Measurements from ENCODE around the gene TTC28. TPM values are rescaled to one million over a fixed set of nuclear protein-coding genes. Genes with fewer than 3 reads are reported as not detected.
A peak's percentile ranks its signal among the peaks of the same experiment; 100 is the strongest.

Gene TTC28
- total and polyA plus RNA-seq, 2 donors (not counting 1 experiment from before 2014, with no cell fraction given) = 8.2 to 31.4 TPM

- H4K20me1 ChIP-seq (ENCODE audit: control insufficient read depth, extremely low read depth, insufficient read depth, low read length) = no peaks in the 10 kb centered on the region
- no peaks in the 10 kb centered on the region for H3K36me3 ChIP-seq (ENCODE audit: control insufficient read depth, insufficient read depth, low read length)
- TF ChIP-seq EZH2 (IDR thresholded peaks at IDR 0.05; ENCODE audit: low read length, missing control alignments) (no peak), CTCF (conservative IDR thresholded peaks at IDR 0.05 in 1 of 2, IDR thresholded peaks at IDR 0.05 in 1 of 2; ENCODE audit: low read depth in 1 of 2, low read length in 2 of 2) (no peak)
- H3K79me2 ChIP-seq (ENCODE audit: control insufficient read depth, insufficient read depth, low read length) = no peaks in the 10 kb centered on the region
- no peaks in the 10 kb centered on the region for H3K9me3 ChIP-seq (ENCODE audit: control insufficient read depth, insufficient read depth, low read depth, low read length)
- DNase-seq (ENCODE audit: low read depth in 2 of 2) = no peak
- no peak overlapping the region for H3K27ac ChIP-seq (ENCODE audit: insufficient read depth, low read length)
- H3K27me3 ChIP-seq (ENCODE audit: control insufficient read depth, insufficient read depth, low read length) = no peaks in the 10 kb centered on the region
- no peak overlapping the region for H3K4me2 ChIP-seq (ENCODE audit: extremely low read depth, insufficient read depth, low read length)
- no peak overlapping the region for H3K4me3 ChIP-seq (replicated peaks in 1 of 4; ENCODE audit: control extremely low read depth in 1 of 4, insufficient read depth in 1 of 4, low read depth in 3 of 4, low read length in 4 of 4)
- H3K4me1 ChIP-seq (ENCODE audit: control insufficient read depth, extremely low read depth, insufficient read depth, low read length) = peaks cover 14% of the 10 kb centered on the region
- H2AFZ ChIP-seq (ENCODE audit: low read length) = no peak overlapping the region
- H3K9ac ChIP-seq (ENCODE audit: insufficient read depth, low read length) = no peak overlapping the region
Observed at GRCh38 chr22:28395520-28395919, 284.1 kb downstream of the TTC28 start.

- H3K4me3 ChIP-seq (replicated peaks in 1 of 4; ENCODE audit: control extremely low read depth in 1 of 4, insufficient read depth in 1 of 4, low read depth in 3 of 4, low read length in 4 of 4) = no peak overlapping the region
- H3K4me2 ChIP-seq (ENCODE audit: extremely low read depth, insufficient read depth, low read length) = no peak overlapping the region
- H3K4me1 ChIP-seq (ENCODE audit: control insufficient read depth, extremely low read depth, insufficient read depth, low read length) = peaks cover 14% of the 10 kb centered on the region
- no peak overlapping the region for H3K9ac ChIP-seq (ENCODE audit: insufficient read depth, low read length)
- H3K36me3 ChIP-seq (ENCODE audit: control insufficient read depth, insufficient read depth, low read length) = no peaks in the 10 kb centered on the region
- H4K20me1 ChIP-seq (ENCODE audit: control insufficient read depth, extremely low read depth, insufficient read depth, low read length) = no peaks in the 10 kb centered on the region
- H3K27me3 ChIP-seq (ENCODE audit: control insufficient read depth, insufficient read depth, low read length) = no peaks in the 10 kb centered on the region
- H3K79me2 ChIP-seq (ENCODE audit: control insufficient read depth, insufficient read depth, low read length) = no peaks in the 10 kb centered on the region
- no peak overlapping the region for H3K27ac ChIP-seq (ENCODE audit: insufficient read depth, low read length)
- no peak for DNase-seq (ENCODE audit: low read depth in 2 of 2)
- no peak overlapping the region for H2AFZ ChIP-seq (ENCODE audit: low read length)
- H3K9me3 ChIP-seq (ENCODE audit: control insufficient read depth, insufficient read depth, low read depth, low read length) = no peaks in the 10 kb centered on the region
- no peak for TF ChIP-seq EZH2 (IDR thresholded peaks at IDR 0.05; ENCODE audit: low read length, missing control alignments)
Observed at GRCh38 chr22:28394513-28395110, 285.0 kb downstream of the TTC28 start.

- Histone ChIP-seq H3K9me3 (ENCODE audit: control insufficient read depth, insufficient read depth, low read depth, low read length) (no peaks in the 10 kb centered on the region), H3K4me2 (ENCODE audit: extremely low read depth, insufficient read depth, low read length) (peak overlapping the region; percentile 4), H3K27ac (ENCODE audit: insufficient read depth, low read length) (no peak overlapping the region), H4K20me1 (ENCODE audit: control insufficient read depth, extremely low read depth, insufficient read depth, low read length) (no peaks in the 10 kb centered on the region), H2AFZ (ENCODE audit: low read length) (no peak overlapping the region), H3K27me3 (ENCODE audit: control insufficient read depth, insufficient read depth, low read length) (no peaks in the 10 kb centered on the region), H3K79me2 (ENCODE audit: control insufficient read depth, insufficient read depth, low read length) (no peaks in the 10 kb centered on the region), H3K4me1 (ENCODE audit: control insufficient read depth, extremely low read depth, insufficient read depth, low read length) (peaks cover 3% of the 10 kb centered on the region), H3K4me3 (replicated peaks in 1 of 4; ENCODE audit: control extremely low read depth in 1 of 4, insufficient read depth in 1 of 4, low read depth in 3 of 4, low read length in 4 of 4) (no peak overlapping the region), H3K9ac (ENCODE audit: insufficient read depth, low read length) (no peak overlapping the region), H3K36me3 (ENCODE audit: control insufficient read depth, insufficient read depth, low read length) (no peaks in the 10 kb centered on the region)
- TF ChIP-seq EZH2 (IDR thresholded peaks at IDR 0.05; ENCODE audit: low read length, missing control alignments) (no peak), CTCF (conservative IDR thresholded peaks at IDR 0.05 in 1 of 2, IDR thresholded peaks at IDR 0.05 in 1 of 2; ENCODE audit: low read depth in 1 of 2, low read length in 2 of 2) (no peak)
- DNase-seq (ENCODE audit: low read depth in 2 of 2) = peak; percentile 62 to 65
Observed at GRCh38 chr22:28381429-28382167, 298.0 kb downstream of the TTC28 start.
